GM18951 (cell line): ENCODE data around the gene CDC42SE1.

ENCODE experiments used
- POLR2A ChIP-seq: IDR thresholded peaks from 4 replicates; pipeline ENCODE4 v1.6.1; 2011; ENCODE audit warnings: mild to moderate bottlenecking; ENCODE audit not compliant: insufficient read length, insufficient read depth; ENCODE audit errors: extremely low read depth
- in situ Hi-C: fragments of 300-500 bp; cut with MboI; formaldehyde crosslinking; loops from one replicate; pipeline ENCODE4 v1.12.0; 2022; ENCODE audit warnings: low sequenced_read_pairs, mixed read lengths, inconsistent platforms; ENCODE audit not compliant: unreplicated experiment

CDC42SE1 gene, protein sequence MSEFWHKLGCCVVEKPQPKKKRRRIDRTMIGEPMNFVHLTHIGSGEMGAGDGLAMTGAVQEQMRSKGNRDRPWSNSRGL

GRCh38 chr1:151059109-151060006, at the start of gene CDC42SE1:
Gene CDC42SE1, minus strand, starts transcription at chr1:151059622. Its CDS starts 3,892 bp downstream, at chr1:151055730.
- peak; percentile 94 for TF ChIP-seq POLR2A
- in situ Hi-C loops: no loop called here

DNA sequence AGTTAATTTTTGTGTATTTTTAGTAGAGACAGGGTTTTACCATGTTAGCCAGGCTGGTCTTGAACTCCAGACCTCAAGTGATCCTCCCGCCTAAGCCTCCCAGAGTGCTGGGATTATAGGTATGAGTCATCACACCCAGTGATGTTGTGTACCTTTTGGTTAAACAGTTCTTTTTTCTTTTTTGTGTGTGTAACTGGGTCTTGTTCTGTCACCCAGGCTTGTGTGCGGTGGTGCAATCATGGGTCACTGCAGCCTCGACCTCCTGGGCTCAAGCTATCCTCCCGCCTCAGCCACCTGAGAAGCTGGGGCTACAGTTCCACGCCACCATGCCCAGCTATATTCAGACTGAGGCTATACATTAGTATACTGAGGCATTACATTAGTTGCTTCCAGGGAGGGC, 48.9 kb upstream of the CDC42SE1 start:
- TF ChIP-seq POLR2A: no peak
- in situ Hi-C loops: no loop called here

DNA sequence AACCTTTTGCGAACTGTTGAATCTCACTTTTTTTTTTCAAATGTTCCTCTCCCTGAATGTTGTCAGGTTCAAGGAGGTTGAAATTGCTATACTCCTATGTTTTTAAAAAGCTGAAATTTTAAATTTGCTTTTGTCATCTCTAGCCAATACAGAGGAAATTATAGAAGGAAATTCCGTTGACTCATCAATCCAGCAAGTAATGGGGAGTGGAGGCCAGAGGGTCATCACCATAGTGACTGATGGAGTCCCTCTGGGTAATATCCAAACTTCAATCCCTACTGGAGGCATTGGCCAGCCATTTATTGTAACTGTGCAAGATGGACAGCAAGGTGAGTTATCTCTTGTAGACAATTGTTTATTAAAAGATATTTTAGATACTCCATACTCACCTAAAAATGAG, 47.5 kb upstream of the CDC42SE1 start:
- in situ Hi-C loops: no loop called here
- no peak for TF ChIP-seq POLR2A

DNA sequence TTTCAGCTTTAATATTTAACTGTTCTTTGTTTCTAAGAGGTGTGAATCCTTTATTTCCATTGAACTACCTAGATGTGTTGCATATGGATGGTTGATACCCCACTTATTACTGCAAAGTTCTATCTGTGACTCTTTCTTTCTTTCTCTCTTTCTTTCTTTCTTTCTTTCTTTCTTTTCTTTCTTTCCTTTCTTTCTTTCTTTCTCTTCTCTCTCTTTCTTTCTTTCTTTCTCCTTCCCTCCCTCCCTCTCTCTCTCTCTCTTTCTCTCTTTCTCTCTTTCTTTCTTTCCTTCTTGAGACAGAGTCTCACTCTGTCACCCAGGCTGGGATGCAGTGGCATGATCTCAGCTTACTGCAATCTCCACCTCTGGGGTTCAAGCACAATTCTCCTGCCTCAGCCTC, 45.2 kb upstream of the CDC42SE1 start:
- in situ Hi-C loops: no loop called here
- TF ChIP-seq POLR2A: no peak

DNA sequence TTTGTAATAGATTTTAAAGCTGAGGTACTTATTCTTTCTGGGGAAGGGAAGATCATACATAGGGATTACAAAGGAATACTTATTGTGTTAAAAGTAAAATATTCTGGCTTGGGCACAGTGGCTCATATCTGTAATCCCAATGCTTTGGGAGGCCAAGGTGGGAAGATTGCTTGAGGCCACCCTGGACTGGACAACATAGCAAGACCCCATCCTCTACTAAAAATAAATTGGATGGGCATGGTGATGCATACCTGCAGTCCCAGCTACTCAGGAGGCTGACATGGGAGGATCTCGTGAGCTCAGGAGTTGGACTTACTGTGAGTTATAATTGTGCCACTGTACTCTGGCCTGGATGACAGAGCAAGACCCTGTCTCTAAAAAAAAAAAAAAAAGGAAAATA, 38.7 kb upstream of the CDC42SE1 start:
- in situ Hi-C loops: loop anchor here (5.0 kb wide), 1 partner anchor 59 kb away; the partner anchor contains the start of gene TNFAIP8L2
- TF ChIP-seq POLR2A: no peak

- in situ Hi-C loops: loop anchor here (5.0 kb wide), 1 partner anchor 60 kb away; the partner anchor contains the start of gene TNFAIP8L2
Observed at GRCh38 chr1:151097426-151097825, 38.0 kb upstream of the CDC42SE1 start.

- TF ChIP-seq POLR2A: no peak
- in situ Hi-C loops: no loop called here
Observed at GRCh38 chr1:151085953-151086559, 26.6 kb upstream of the CDC42SE1 start.

GRCh38 chr1:151072224-151072623, 12.8 kb upstream of the CDC42SE1 start:
- TF ChIP-seq POLR2A: no peak

GRCh38 chr1:151070474-151071276, 11.3 kb upstream of the CDC42SE1 start, which contains the start of gene GABPB2:
Gene GABPB2, plus strand, starts transcription at chr1:151070761. Its CDS starts 17,429 bp downstream, at chr1:151088190.
- TF ChIP-seq POLR2A: peak; percentile 67
- in situ Hi-C loops: no loop called here

More at GRCh38 chr1:151072224-151072623, 12.8 kb upstream of the CDC42SE1 start:
- in situ Hi-C loops: no loop called here

- no peak for TF ChIP-seq POLR2A
- in situ Hi-C loops: no loop called here
Observed at GRCh38 chr1:151069103-151069486, 9.7 kb upstream of the CDC42SE1 start.

- TF ChIP-seq POLR2A: no peak
- in situ Hi-C loops: no loop called here
Observed at GRCh38 chr1:151067185-151067584, 7.8 kb upstream of the CDC42SE1 start.

GRCh38 chr1:151065089-151065645, 5.7 kb upstream of the CDC42SE1 start:
- TF ChIP-seq POLR2A: no peak
- in situ Hi-C loops: no loop called here
